WTC11 (cell line): ENCODE results near the gene MON2. TPM values are rescaled to one million over a fixed set of nuclear protein-coding genes. Genes with fewer than 3 reads are reported as not detected.

Experiments used
- ATAC-seq: fragments of 200-7000 bp; cut with Tn5 transposase; 2 replicates; pipeline ENCODE4 v1.10.0; 2021; ENCODE audit warnings: mild to moderate bottlenecking, moderate library complexity
- CTCF ChIA-PET: fragments of 300-600 bp; sonication (Branson Sonifier 250); formaldehyde crosslinking; loops from one replicate; lab custom pipeline; 2021; ENCODE audit warnings: antibody characterized with exemption; lab: Charles Lee
- POLR2A ChIA-PET: fragments of 350-600 bp; sonication (Branson Sonifier 250); formaldehyde crosslinking; loops from one replicate; lab custom pipeline; 2021; ENCODE audit warnings: antibody characterized with exemption; lab: Charles Lee
- DNase-seq: peaks from one replicate; pipeline ENCODE4 v3.0.0; 2021; ENCODE audit warnings: low spot score
- H3K27ac Mint-ChIP-seq: 2 replicates; pipeline ENCODE4 v1.8.0; 2021; ENCODE audit warnings: mixed read lengths
- H3K27me3 Mint-ChIP-seq: 2 replicates; pipeline ENCODE4 v1.8.0; 2021; ENCODE audit warnings: low read depth, mild to moderate bottlenecking, moderate library complexity, mixed read lengths
- H3K36me3 Mint-ChIP-seq: 2 replicates; pipeline ENCODE4 v1.8.0; 2021; ENCODE audit warnings: mixed read lengths
- H3K4me1 Mint-ChIP-seq: 2 replicates; pipeline ENCODE4 v1.8.0; 2022; ENCODE audit warnings: mixed read lengths
- H3K4me3 Mint-ChIP-seq: 2 replicates; pipeline ENCODE4 v1.8.0; 2021; ENCODE audit warnings: mild to moderate bottlenecking, moderate library complexity, mixed read lengths
- H3K9me3 Mint-ChIP-seq: 2 replicates; pipeline ENCODE4 v1.8.0; 2021; ENCODE audit warnings: mixed read lengths
- CREB1 ChIP-seq: sonication (generic); formaldehyde crosslinking; IDR thresholded peaks from 2 replicates; pipeline ENCODE4 v1.8.0; 2023; ENCODE audit warnings: mild to moderate bottlenecking, missing genetic modification reagents
- ESRRA ChIP-seq: sonication (generic); formaldehyde crosslinking; IDR thresholded peaks from 2 replicates; pipeline ENCODE4 v1.8.1; 2022; ENCODE audit warnings: mild to moderate bottlenecking, missing genetic modification reagents, borderline replicate concordance
- GABPB1 ChIP-seq: sonication (generic); formaldehyde crosslinking; IDR thresholded peaks from 2 replicates; pipeline ENCODE4 v1.8.1; 2023; ENCODE audit warnings: mild to moderate bottlenecking, missing genetic modification reagents
- GTF2I ChIP-seq: fragments of 250-450 bp; sonication (Bioruptor Pico); conservative IDR thresholded peaks from 2 replicates; pipeline ENCODE4 v1.4.0; 2021; ENCODE audit warnings: mild to moderate bottlenecking
- HMGA2 ChIP-seq: fragments of 250-450 bp; sonication (Bioruptor Pico); IDR thresholded peaks from 2 replicates; pipeline ENCODE4 v1.4.0; 2021; ENCODE audit warnings: mild to moderate bottlenecking, moderate library complexity
- IRF2 ChIP-seq: sonication (generic); formaldehyde crosslinking; IDR thresholded peaks from 2 replicates; pipeline ENCODE4 v1.8.0; 2022; ENCODE audit warnings: low read depth, missing genetic modification reagents, borderline replicate concordance
- NFATC4 ChIP-seq: fragments of 250-450 bp; sonication (Bioruptor Pico); IDR thresholded peaks from 2 replicates; pipeline ENCODE4 v1.9.0; 2021; ENCODE audit warnings: mild to moderate bottlenecking
- PRRX2 ChIP-seq: fragments of 250-450 bp; sonication (Bioruptor Pico); IDR thresholded peaks from 2 replicates; pipeline ENCODE4 v1.8.0; 2021; ENCODE audit warnings: mild to moderate bottlenecking
- ZNF121 ChIP-seq: sonication (generic); formaldehyde crosslinking; IDR thresholded peaks from 2 replicates; pipeline ENCODE4 v1.8.0; 2023; ENCODE audit warnings: missing genetic modification reagents
- ZNF263 ChIP-seq: sonication (generic); formaldehyde crosslinking; IDR thresholded peaks from 2 replicates; pipeline ENCODE4 v1.8.1; 2022; ENCODE audit warnings: low read depth, mild to moderate bottlenecking, moderate library complexity, missing genetic modification reagents
- total RNA-seq: library from RNA; stranded (reverse); gene quantifications from 3 replicates; pipeline ENCODE4 v1.2.3, GENCODE V29; 2021
- TF ChIP-seq, protein P1 (sequence below): sonication (generic); formaldehyde crosslinking; IDR thresholded peaks from 2 replicates; pipeline ENCODE4 v1.8.0; 2022; ENCODE audit warnings: mild to moderate bottlenecking, missing genetic modification reagents
- TF ChIP-seq, protein P2 (sequence below): fragments of 250-450 bp; sonication (Bioruptor Pico); IDR thresholded peaks from 2 replicates; pipeline ENCODE4 v1.9.0; 2021; ENCODE audit warnings: moderate library complexity, mild to moderate bottlenecking, inconsistent platforms, borderline replicate concordance
- TF ChIP-seq, protein P3 (sequence below): fragments of 250-450 bp; sonication (Bioruptor Pico); IDR thresholded peaks from 2 replicates; pipeline ENCODE4 v2.1.2; 2022; ENCODE audit warnings: mild to moderate bottlenecking, moderate library complexity
- TF ChIP-seq, protein P4 (sequence below): sonication (generic); formaldehyde crosslinking; IDR thresholded peaks from 2 replicates; pipeline ENCODE4 v1.8.0; 2023; ENCODE audit warnings: missing genetic modification reagents
- TF ChIP-seq, protein P5 (sequence below): sonication (generic); formaldehyde crosslinking; IDR thresholded peaks from 2 replicates; pipeline ENCODE4 v1.8.1; 2023; ENCODE audit warnings: mild to moderate bottlenecking, missing genetic modification reagents, moderate library complexity
- TF ChIP-seq, protein P6 (sequence below): fragments of 250-450 bp; sonication (Bioruptor Pico); IDR thresholded peaks from 2 replicates; pipeline ENCODE4 v1.9.0; 2021; ENCODE audit warnings: mild to moderate bottlenecking

Gene MON2
- total RNA-seq, 1 experiment from 2014 or later = 25.8 TPM

DNA sequence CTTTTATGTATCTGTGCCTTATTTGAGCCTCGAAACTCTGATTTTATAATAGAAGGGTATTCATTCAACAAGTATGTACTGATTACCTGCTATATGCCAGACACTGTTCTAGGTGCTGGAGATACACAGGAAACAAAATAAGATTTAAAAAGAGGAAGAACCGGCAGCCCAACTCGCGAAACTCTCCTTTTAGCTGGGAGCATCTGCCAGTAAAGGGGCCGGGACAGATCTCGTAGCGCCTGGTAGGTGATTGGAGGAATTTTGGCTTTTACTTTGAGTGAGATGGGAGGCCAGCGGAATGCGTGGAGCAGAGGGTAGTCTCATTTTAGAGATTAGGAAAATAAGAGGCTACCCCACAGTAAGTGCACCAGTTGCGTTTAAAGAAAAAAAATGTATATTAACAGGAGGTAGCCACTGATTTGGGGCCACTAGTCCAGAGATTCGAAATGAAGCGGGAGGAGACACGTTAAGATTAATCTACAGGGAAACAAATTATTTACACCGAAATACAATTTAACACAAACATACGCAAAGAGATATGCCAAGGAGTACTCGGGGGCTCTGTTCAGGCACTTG lies 520 bp upstream of the MON2 start (continued):
- TF ChIP-seq, protein P1, sequence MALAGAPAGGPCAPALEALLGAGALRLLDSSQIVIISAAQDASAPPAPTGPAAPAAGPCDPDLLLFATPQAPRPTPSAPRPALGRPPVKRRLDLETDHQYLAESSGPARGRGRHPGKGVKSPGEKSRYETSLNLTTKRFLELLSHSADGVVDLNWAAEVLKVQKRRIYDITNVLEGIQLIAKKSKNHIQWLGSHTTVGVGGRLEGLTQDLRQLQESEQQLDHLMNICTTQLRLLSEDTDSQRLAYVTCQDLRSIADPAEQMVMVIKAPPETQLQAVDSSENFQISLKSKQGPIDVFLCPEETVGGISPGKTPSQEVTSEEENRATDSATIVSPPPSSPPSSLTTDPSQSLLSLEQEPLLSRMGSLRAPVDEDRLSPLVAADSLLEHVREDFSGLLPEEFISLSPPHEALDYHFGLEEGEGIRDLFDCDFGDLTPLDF (CRISPR knock-in tag) = no peak
- TF ChIP-seq ESRRA (CRISPR knock-in tag) = no peak
- TF ChIP-seq, all 79 proteins: peak for 0

DNA sequence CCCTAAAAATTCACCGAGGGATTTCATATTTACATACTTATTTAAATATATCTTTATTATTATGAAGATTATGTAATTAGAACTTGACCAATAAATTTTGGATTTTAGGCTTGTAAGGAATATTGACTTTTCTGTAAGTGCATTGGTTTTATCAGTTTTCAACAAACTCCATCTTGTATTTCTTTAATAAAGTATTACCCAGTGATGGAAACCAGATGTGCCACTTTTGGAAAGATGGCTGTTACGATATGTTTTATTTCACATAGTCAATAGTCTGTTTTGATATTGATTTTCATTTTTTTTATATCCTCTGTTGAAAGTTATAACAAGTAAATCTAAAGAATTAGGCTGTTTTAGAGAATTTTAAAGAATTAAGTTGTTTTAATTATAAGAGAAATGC lies 1.8 kb downstream of the MON2 start:
- POLR2A ChIA-PET = no interaction called here
- ATAC-seq = no peak
- H3K4me3 Mint-ChIP-seq = no peak overlapping the region
- H3K36me3 Mint-ChIP-seq = peaks cover 5% of the 10 kb centered on the region
- H3K27me3 Mint-ChIP-seq = peaks cover 7% of the 10 kb centered on the region; the same call in 1 of the 2 replicates
- TF ChIP-seq, protein P2, sequence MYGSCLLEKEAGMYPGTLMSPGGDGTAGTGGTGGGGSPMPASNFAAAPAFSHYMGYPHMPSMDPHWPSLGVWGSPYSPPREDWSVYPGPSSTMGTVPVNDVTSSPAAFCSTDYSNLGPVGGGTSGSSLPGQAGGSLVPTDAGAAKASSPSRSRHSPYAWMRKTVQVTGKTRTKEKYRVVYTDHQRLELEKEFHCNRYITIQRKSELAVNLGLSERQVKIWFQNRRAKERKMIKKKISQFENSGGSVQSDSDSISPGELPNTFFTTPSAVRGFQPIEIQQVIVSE (CRISPR knock-in tag) = no peak
- TF ChIP-seq HMGA2 (CRISPR knock-in tag) (no peak), GTF2I (CRISPR knock-in tag) (no peak), GABPB1 (no peak), IRF2 (CRISPR knock-in tag) (no peak), NFATC4 (CRISPR knock-in tag) (no peak)
- TF ChIP-seq, protein P3, sequence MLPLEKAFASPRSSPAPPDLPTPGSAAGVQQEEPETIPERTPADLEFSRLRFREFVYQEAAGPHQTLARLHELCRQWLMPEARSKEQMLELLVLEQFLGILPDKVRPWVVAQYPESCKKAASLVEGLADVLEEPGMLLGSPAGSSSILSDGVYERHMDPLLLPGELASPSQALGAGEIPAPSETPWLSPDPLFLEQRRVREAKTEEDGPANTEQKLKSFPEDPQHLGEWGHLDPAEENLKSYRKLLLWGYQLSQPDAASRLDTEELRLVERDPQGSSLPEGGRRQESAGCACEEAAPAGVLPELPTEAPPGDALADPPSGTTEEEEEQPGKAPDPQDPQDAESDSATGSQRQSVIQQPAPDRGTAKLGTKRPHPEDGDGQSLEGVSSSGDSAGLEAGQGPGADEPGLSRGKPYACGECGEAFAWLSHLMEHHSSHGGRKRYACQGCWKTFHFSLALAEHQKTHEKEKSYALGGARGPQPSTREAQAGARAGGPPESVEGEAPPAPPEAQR (CRISPR knock-in tag) = no peak
- TF ChIP-seq, protein P4, sequence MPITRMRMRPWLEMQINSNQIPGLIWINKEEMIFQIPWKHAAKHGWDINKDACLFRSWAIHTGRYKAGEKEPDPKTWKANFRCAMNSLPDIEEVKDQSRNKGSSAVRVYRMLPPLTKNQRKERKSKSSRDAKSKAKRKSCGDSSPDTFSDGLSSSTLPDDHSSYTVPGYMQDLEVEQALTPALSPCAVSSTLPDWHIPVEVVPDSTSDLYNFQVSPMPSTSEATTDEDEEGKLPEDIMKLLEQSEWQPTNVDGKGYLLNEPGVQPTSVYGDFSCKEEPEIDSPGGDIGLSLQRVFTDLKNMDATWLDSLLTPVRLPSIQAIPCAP (CRISPR knock-in tag) = no peak
- TF ChIP-seq, all 79 proteins: peak for 0
- peaks cover 8% of the 10 kb centered on the region for H3K9me3 Mint-ChIP-seq
- H3K4me1 Mint-ChIP-seq = peaks cover 8% of the 10 kb centered on the region
- no peak for DNase-seq
- CTCF ChIA-PET = no interaction called here
- H3K27ac Mint-ChIP-seq = no peak overlapping the region

DNA sequence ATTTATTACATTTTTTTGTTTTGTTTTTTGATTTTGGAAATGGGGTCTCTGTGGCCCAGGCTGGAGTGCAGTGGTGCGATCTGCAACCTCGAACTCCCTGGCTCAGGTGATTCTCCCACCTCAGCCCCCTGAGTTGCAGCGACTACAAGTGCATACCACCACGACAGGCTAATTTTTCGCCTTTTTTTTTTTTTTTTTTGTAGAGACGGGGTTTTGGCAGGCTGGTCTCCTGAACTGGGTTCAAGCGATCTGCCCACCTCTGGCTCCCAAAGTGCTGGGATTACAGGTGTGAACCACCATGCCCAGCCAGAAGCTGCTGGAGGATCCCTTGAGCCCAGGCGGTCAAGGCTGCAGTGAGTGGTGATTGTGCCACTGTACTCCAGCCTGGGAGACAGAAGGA lies 2.3 kb downstream of the MON2 start:
- Mint-ChIP-seq H3K4me3 (peak overlapping the region; percentile 35; the same call in 1 of the 2 replicates), H3K4me1 (peaks cover 8% of the 10 kb centered on the region), H3K27ac (no peak overlapping the region), H3K27me3 (0 out of 2 replicates have a peak, but pooled peaks cover 2% of the 10 kb centered on the region), H3K36me3 (peaks cover under 1% of the 10 kb centered on the region; the same call in 1 of the 2 replicates), H3K9me3 (peaks cover 3% of the 10 kb centered on the region)
- ChIA-PET CTCF (interaction anchor here (0.7 kb wide), 1 partner anchor 13 kb away, joined by 3 read pairs; no protein-coding TSS in a partner anchor), POLR2A (no interaction called here)
- ATAC-seq (no peak), DNase-seq (no peak)
- TF ChIP-seq ZNF263 (CRISPR knock-in tag) (no peak), GTF2I (CRISPR knock-in tag) (no peak), HMGA2 (CRISPR knock-in tag) (no peak), PRRX2 (CRISPR knock-in tag) (no peak), CREB1 (CRISPR knock-in tag) (no peak), ZNF121 (no peak)
- TF ChIP-seq, protein P5, sequence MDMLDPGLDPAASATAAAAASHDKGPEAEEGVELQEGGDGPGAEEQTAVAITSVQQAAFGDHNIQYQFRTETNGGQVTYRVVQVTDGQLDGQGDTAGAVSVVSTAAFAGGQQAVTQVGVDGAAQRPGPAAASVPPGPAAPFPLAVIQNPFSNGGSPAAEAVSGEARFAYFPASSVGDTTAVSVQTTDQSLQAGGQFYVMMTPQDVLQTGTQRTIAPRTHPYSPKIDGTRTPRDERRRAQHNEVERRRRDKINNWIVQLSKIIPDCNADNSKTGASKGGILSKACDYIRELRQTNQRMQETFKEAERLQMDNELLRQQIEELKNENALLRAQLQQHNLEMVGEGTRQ (CRISPR knock-in tag) = no peak
- TF ChIP-seq, protein P6, sequence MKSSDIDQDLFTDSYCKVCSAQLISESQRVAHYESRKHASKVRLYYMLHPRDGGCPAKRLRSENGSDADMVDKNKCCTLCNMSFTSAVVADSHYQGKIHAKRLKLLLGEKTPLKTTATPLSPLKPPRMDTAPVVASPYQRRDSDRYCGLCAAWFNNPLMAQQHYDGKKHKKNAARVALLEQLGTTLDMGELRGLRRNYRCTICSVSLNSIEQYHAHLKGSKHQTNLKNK (CRISPR knock-in tag) = no peak
